ENCODE data around the gene SHLD1. TPM values are rescaled to one million over a fixed set of nuclear protein-coding genes. Genes with fewer than 3 reads are reported as not detected.
"Not testable (repeated sequence)": the region's sequence is repeated elsewhere in the genome, so short reads cannot be mapped to it uniquely, and the experiment has no call there.

SHLD1 gene
- total RNA-seq (1 to 10 TPM; 3.7 to 8.6 (median 7.5) TPM), polyA plus RNA-seq (10 to 100 TPM; 11.5 to 16.8 (median 12.7) TPM)
- long read RNA-seq, donor 1, partial matches to known transcripts: 1 of 3 reads
- long read RNA-seq, donor 1, other reads (novel, unspliced or antisense): 0 of 3 reads
- long read RNA-seq, donor 2, partial matches to known transcripts: 2 of 9 reads
- long read RNA-seq, donor 2, other reads (novel, unspliced or antisense): 4 of 9 reads

GRCh38 chr20:5749952-5750779 is at the start of gene SHLD1:
TSS of gene SHLD1 (plus strand) at chr20:5750401. CDS start at chr20:5772866, 22,465 bp downstream.
- ATAC-seq: peak; percentile 95 to 97 (median 96)
- Histone ChIP-seq H3K4me1 (peaks cover 5% of the 10 kb centered on the region), H3K36me3 (ENCODE audit: insufficient read depth in 1 of 2, low read depth in 1 of 2) (no peaks in the 10 kb centered on the region), H3K4me3 (peak within 1 kb of the TSS; percentile 72), H3K9me3 (no peaks in the 10 kb centered on the region), H3K27ac (peak within 1 kb of the TSS; percentile 83), H3K27me3 (ENCODE audit: insufficient read depth in 3 of 3, low read length in 2 of 3) (no peaks in the 10 kb centered on the region)
- peak; percentile 84 to 91 for DNase-seq
- no peak for TF ChIP-seq CTCF (IDR thresholded peaks at IDR 0.05)
- 16 to 17% (median 17%) methylated on average over 27 of the region's 27 CpGs for WGBS, 3 donors
- intact Hi-C loops (cut with DNase I): no loop called here

- H3K27ac ChIP-seq; H3K36me3 ChIP-seq (ENCODE audit: insufficient read depth in 1 of 2, low read depth in 1 of 2); ATAC-seq; H3K27me3 ChIP-seq (ENCODE audit: insufficient read depth in 3 of 3, low read length in 2 of 3); DNase-seq; H3K4me3 ChIP-seq; intact Hi-C loops (cut with DNase I); H3K9me3 ChIP-seq; H3K4me1 ChIP-seq: not testable (repeated sequence)
- WGBS, 3 donors: 72 to 75% (median 73%) methylated on average over 4 of the region's 5 CpGs
These were observed 47.9 kb upstream of the SHLD1 start for GRCh38 chr20:5702339-5702738.

GRCh38 chr20:5703681-5704101 is 46.5 kb upstream of the SHLD1 start:
- intact Hi-C loops (cut with DNase I): no loop called here
- H3K4me3 ChIP-seq: no peak overlapping the region
- no peaks in the 10 kb centered on the region for H3K4me1 ChIP-seq
- no peaks in the 10 kb centered on the region for H3K27me3 ChIP-seq (ENCODE audit: insufficient read depth in 3 of 3, low read length in 2 of 3)
- DNase-seq (no peak), ATAC-seq (no peak)
- TF ChIP-seq CTCF (IDR thresholded peaks at IDR 0.05): no peak
- no peaks in the 10 kb centered on the region for H3K36me3 ChIP-seq (ENCODE audit: insufficient read depth in 1 of 2, low read depth in 1 of 2)
- no peaks in the 10 kb centered on the region for H3K9me3 ChIP-seq
- no peak overlapping the region for H3K27ac ChIP-seq
- 10 to 11% (median 10%) methylated on average over 5 of the region's 5 CpGs for WGBS, 3 donors

GRCh38 chr20:5705827-5706226 is 44.4 kb upstream of the SHLD1 start:
- Histone ChIP-seq H3K9me3 (no peaks in the 10 kb centered on the region), H3K4me1 (no peaks in the 10 kb centered on the region), H3K36me3 (ENCODE audit: insufficient read depth in 1 of 2, low read depth in 1 of 2) (no peaks in the 10 kb centered on the region), H3K27ac (no peak overlapping the region), H3K4me3 (no peak overlapping the region), H3K27me3 (ENCODE audit: insufficient read depth in 3 of 3, low read length in 2 of 3) (no peaks in the 10 kb centered on the region)
- intact Hi-C loops (cut with DNase I): no loop called here
- ATAC-seq (no peak), DNase-seq (no peak)
- WGBS, 3 donors: 76 to 85% (median 79%) methylated on average over 6 of the region's 6 CpGs
- no peak for TF ChIP-seq CTCF (IDR thresholded peaks at IDR 0.05)

GRCh38 chr20:5706797-5707196 is 43.4 kb upstream of the SHLD1 start:
- no peak for ATAC-seq
- TF ChIP-seq CTCF (IDR thresholded peaks at IDR 0.05): no peak
- H3K27ac ChIP-seq: no peak overlapping the region
- no peaks in the 10 kb centered on the region for H3K27me3 ChIP-seq (ENCODE audit: insufficient read depth in 3 of 3, low read length in 2 of 3)
- no peak for DNase-seq
- H3K9me3 ChIP-seq: no peaks in the 10 kb centered on the region
- H3K4me1 ChIP-seq: no peaks in the 10 kb centered on the region
- no peaks in the 10 kb centered on the region for H3K36me3 ChIP-seq (ENCODE audit: insufficient read depth in 1 of 2, low read depth in 1 of 2)
- H3K4me3 ChIP-seq: no peak overlapping the region
- WGBS, 3 donors: 92 to 96% (median 94%) methylated on average over 9 of the region's 9 CpGs
- intact Hi-C loops (cut with DNase I): no loop called here
